ENCODE measurements around the gene DLGAP4. TPM values are rescaled to one million over a fixed set of nuclear protein-coding genes. Genes with fewer than 3 reads are reported as not detected.

DLGAP4 gene
- total RNA-seq, 2 donors from 2014 or later = 23.1 to 60.0 TPM

- Histone ChIP-seq H3K4me1 (peaks cover 21% of the 10 kb centered on the region), H3K9me3 (no peaks in the 10 kb centered on the region), H3K27me3 (no peaks in the 10 kb centered on the region), H3K27ac (no peak overlapping the region), H3K36me3 (replicated peaks in 1 of 2; ENCODE audit: insufficient read depth in 1 of 2, low read depth in 2 of 2) (no peaks in the 10 kb centered on the region), H3K4me3 (no peak overlapping the region)
- 79 to 80% methylated on average over 11 of the region's 11 CpGs for whole genome bisulfite sequencing, 2 donors
- intact Hi-C loops (cut with DNase I) = no loop called here
- ATAC-seq (no peak), DNase-seq (no peak)
- TF ChIP-seq POLR2A (IDR thresholded peaks at IDR 0.05) = no peak
- TF ChIP-seq, protein P1, sequence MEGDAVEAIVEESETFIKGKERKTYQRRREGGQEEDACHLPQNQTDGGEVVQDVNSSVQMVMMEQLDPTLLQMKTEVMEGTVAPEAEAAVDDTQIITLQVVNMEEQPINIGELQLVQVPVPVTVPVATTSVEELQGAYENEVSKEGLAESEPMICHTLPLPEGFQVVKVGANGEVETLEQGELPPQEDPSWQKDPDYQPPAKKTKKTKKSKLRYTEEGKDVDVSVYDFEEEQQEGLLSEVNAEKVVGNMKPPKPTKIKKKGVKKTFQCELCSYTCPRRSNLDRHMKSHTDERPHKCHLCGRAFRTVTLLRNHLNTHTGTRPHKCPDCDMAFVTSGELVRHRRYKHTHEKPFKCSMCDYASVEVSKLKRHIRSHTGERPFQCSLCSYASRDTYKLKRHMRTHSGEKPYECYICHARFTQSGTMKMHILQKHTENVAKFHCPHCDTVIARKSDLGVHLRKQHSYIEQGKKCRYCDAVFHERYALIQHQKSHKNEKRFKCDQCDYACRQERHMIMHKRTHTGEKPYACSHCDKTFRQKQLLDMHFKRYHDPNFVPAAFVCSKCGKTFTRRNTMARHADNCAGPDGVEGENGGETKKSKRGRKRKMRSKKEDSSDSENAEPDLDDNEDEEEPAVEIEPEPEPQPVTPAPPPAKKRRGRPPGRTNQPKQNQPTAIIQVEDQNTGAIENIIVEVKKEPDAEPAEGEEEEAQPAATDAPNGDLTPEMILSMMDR (IDR thresholded peaks at IDR 0.05) = no peak
Measured at GRCh38 chr20:36538026-36538722, 232.0 kb downstream of the DLGAP4 start.

DNA sequence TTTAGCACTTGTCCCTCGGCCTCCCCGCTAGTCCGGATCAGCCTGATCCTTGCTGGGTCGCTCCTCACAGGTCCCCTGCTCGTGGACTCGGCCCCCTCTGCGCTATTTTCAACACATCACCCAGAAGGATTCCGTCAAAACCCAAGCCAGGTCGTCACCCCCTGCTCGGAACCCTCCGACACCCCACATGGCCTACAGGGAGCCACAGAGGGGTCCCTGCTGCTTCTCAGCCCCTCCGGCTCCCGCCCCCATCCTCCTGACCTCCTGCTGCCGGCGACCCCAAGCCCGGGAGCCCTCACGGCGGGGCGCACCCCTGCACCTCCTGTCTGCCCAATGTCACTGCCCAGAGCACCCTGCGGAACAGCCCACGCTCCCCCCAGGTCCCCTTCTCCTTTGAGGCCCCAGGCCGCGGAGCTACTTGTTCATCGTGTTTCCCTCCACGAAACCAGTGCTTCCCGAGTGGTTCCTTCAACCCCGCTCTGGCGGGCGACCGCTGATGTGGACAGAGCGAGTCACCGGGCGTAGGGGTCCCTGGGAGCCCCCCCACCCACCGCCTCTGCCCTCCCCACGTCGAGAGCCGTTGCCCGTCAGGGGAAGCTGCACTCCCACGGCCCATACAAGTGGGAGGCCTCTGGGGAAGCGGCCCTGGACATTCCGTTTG is 234.5 kb downstream of the DLGAP4 start:
- no peaks in the 10 kb centered on the region for H3K27me3 ChIP-seq
- H3K4me3 ChIP-seq = no peak overlapping the region
- intact Hi-C loops (cut with DNase I) = no loop called here
- H3K9me3 ChIP-seq = no peaks in the 10 kb centered on the region
- ATAC-seq (no peak), DNase-seq (no peak)
- H3K27ac ChIP-seq = peak overlapping the region in 3 of 4 donors; percentile 13 to 67 (median 66)
- no peaks in the 10 kb centered on the region for H3K36me3 ChIP-seq (replicated peaks in 1 of 2; ENCODE audit: insufficient read depth in 1 of 2, low read depth in 2 of 2)
- 69 to 75% methylated on average over 38 to 41 of the region's 41 CpGs for WGBS, 2 donors
- no peak for TF ChIP-seq POLR2A (IDR thresholded peaks at IDR 0.05)
- TF ChIP-seq, protein P1 (IDR thresholded peaks at IDR 0.05) = no peak
- peaks cover 40% of the 10 kb centered on the region for H3K4me1 ChIP-seq

DNA sequence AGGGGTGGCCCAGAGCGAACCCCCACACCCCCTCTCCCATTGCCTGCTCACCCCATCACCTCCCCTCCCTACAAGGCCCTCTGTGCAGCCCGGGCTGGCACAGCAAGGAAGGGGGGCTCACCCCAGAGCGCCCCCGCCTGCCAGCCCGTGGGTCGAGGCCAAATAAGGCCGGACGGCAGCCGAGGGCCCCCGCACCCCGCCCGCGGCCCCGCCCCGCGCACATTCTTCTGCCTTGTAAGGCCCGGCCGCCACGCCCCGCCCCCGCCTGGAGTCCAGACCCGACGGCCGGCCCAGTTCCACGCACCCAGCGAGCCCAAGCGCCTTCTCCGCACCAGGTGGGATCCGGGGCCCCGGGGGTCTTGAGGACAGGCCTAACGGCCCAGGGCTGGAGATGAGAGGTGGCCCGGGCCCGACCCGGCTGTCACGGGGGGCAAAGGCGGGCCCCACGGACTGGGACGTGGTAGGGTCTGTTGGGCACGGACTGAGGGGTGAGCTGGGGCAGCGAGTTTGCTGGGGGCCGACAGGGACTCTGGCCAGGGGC is 235.2 kb downstream of the DLGAP4 start, which contains the start of gene MYL9:
TSS of gene MYL9 (plus strand) at position 293 of the 541 bp plus-strand sequence. CDS start 3,366 bp downstream, outside the sequence.
- DNase-seq = peak; percentile 70 to 81 (median 80)
- H3K4me3 ChIP-seq = peak within 1 kb of the TSS; percentile 3 to 11
- H3K36me3 ChIP-seq (replicated peaks in 1 of 2; ENCODE audit: insufficient read depth in 1 of 2, low read depth in 2 of 2) = no peaks in the 10 kb centered on the region
- WGBS, 2 donors = 7 to 23% methylated on average over 7 to 15 of the region's 41 CpGs
- ATAC-seq = peak; percentile 77
- H3K4me1 ChIP-seq = peaks cover 40% of the 10 kb centered on the region
- TF ChIP-seq, protein P1 (IDR thresholded peaks at IDR 0.05) = no peak
- peak in 1 of 3 donors; percentile 20 for TF ChIP-seq POLR2A (IDR thresholded peaks at IDR 0.05)
- H3K27ac ChIP-seq = peak within 1 kb of the TSS in 3 of 4 donors; percentile 63 to 67 (median 66)
- no peaks in the 10 kb centered on the region for H3K9me3 ChIP-seq
- no peaks in the 10 kb centered on the region for H3K27me3 ChIP-seq
- intact Hi-C loops (cut with DNase I) = no loop called here

GRCh38 chr20:36541768-36542488 is 235.8 kb downstream of the DLGAP4 start:
- peak overlapping the region in 3 of 4 donors; percentile 63 to 67 (median 66) for H3K27ac ChIP-seq
- H3K27me3 ChIP-seq = no peaks in the 10 kb centered on the region
- H3K36me3 ChIP-seq (replicated peaks in 1 of 2; ENCODE audit: insufficient read depth in 1 of 2, low read depth in 2 of 2) = no peaks in the 10 kb centered on the region
- ATAC-seq (peak; percentile 27), DNase-seq (no peak)
- H3K4me1 ChIP-seq = peaks cover 40% of the 10 kb centered on the region
- TF ChIP-seq POLR2A (IDR thresholded peaks at IDR 0.05) = no peak
- TF ChIP-seq, protein P1 (IDR thresholded peaks at IDR 0.05) = peak in 4 of 7 experiments; percentile 4 to 30 (median 21)
- H3K9me3 ChIP-seq = no peaks in the 10 kb centered on the region
- WGBS, 2 donors = 42 to 50% methylated on average over 2 to 9 of the region's 14 CpGs
- intact Hi-C loops (cut with DNase I) = no loop called here
- H3K4me3 ChIP-seq = peak overlapping the region; percentile 3 to 11

All from body of pancreas (tissue), 4 donors.